LNCaP clone FGC (cell line): ENCODE measurements around the gene P2RX2.

Experiments
- DNase-seq: peaks from one replicate; pipeline ENCODE4 v3.0.0-alpha.2; 2011; ENCODE audit warnings: low read depth
- H3K4me3 ChIP-seq: 2 replicates; pipeline ENCODE4 v1.5.1; 2011; ENCODE audit warnings: mild to moderate bottlenecking, low read depth, low read length, control low read depth
- TF ChIP-seq, protein P1 (sequence below): IDR thresholded peaks from 2 replicates; pipeline ENCODE4 v1.5.1; 2012; ENCODE audit warnings: mild to moderate bottlenecking; ENCODE audit not compliant: control insufficient read depth, insufficient read depth; ENCODE audit errors: extremely low read depth

Gene P2RX2

DNA sequence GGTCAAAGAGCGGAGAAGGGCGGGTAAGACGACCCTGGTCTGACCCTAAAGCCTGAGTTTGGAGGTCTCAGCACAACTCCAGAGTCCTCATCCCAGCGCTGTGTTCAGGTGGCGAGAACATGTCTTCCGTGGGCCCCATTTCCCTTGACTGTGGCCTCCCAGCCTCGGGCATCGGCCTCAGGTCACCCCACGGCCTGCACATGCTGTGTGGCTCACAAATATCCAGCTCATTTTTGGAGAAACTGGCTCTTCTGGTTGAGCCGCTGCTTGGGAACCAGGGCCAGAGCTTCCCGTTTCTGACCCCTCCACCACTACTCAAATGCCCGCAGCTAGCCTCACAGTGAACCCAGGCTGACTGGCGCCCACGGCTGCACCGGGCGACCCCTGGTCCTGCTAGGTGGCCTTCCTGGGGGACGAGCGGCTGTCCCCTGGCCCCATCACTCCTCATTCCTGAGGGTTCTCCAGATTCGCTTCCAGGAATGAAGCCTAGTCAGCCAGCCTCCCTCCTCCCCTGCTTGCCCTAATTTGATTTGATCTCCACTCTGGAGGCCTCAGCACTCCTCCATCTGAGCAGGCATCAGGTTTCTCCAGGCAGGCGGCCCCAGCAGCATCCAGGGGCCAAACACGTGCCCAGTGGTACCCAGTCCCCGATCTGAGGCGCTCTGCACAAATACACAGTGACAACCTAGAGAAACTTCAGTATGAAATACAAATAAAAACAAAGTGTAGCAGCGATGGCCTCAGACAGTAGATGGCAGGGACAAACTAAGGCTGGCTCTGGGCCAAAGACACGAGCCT lies 4.7 kb downstream of the P2RX2 start:
- no peak overlapping the region for H3K4me3 ChIP-seq
- DNase-seq, result peak; percentile 66
- TF ChIP-seq, protein P1, sequence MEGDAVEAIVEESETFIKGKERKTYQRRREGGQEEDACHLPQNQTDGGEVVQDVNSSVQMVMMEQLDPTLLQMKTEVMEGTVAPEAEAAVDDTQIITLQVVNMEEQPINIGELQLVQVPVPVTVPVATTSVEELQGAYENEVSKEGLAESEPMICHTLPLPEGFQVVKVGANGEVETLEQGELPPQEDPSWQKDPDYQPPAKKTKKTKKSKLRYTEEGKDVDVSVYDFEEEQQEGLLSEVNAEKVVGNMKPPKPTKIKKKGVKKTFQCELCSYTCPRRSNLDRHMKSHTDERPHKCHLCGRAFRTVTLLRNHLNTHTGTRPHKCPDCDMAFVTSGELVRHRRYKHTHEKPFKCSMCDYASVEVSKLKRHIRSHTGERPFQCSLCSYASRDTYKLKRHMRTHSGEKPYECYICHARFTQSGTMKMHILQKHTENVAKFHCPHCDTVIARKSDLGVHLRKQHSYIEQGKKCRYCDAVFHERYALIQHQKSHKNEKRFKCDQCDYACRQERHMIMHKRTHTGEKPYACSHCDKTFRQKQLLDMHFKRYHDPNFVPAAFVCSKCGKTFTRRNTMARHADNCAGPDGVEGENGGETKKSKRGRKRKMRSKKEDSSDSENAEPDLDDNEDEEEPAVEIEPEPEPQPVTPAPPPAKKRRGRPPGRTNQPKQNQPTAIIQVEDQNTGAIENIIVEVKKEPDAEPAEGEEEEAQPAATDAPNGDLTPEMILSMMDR, result no peak

DNA sequence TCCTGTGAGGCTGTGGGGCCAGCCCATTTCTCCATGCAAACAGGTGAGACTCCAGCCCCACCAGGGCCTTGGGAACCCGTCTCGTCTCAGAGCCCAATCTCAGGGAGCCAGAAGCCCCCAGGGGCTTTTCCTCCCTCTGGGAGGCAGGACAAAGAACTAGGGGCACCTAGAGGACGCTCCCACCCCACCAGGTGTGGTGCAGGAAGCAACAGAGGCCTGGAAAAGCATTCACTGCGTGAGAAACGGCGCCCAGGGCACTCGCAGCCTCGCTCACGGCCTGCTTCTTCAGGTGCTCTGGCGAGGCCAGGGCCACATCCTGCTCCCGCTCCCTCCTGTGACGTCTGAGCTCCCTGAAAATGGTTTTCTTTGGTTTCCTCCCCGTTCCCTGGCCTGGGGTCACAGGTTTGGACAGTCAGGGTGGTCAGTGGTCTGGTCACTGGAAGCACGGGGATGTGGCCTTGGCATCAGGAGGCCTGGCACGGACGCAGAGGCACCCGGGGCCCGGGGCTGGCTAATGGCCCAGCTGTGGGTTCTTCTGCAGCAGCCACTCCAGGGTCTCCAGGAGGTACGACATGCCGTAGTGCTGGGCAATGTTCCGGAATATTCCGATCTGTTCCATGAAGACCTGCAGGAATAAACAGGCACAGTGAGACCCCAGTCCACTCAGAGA lies 5.7 kb downstream of the P2RX2 start:
- TF ChIP-seq, protein P1, result no peak
- no peak for DNase-seq
- H3K4me3 ChIP-seq, result no peak overlapping the region

DNA sequence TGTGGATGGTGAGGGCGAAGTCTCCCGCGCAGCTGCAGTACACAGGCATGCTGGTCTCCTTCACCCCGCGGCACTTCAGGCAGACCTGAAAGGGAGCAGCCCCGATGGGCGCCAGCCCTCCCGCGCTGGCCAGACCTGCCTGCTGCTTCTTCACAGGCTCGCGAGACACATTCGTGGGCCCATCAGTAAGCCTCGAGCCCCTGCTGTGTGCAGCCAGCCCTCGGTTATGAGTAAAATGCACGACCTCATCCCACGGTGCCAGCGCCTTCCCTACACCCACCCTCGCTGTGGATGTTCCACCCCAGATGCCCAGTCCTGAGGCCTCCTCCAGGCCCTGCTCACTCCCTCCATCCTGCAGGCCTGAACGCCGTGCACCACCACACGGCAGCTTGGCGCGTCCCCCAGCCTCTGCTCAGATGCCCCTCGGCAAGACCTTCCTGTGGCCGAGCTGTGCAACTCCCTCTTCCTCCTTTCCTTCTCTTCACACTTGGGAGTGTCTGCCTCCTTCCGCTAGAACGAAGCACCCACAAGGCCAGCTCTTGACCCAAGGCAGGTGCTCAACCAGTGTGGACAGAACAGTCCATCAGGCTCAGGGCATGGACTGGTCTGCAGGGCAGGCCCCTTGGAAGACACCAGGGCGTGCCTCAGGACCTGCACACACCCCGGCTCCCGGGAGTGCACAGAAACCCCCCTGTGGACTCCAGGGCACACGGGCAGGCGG lies 6.5 kb downstream of the P2RX2 start:
- TF ChIP-seq, protein P1, result no peak

DNA sequence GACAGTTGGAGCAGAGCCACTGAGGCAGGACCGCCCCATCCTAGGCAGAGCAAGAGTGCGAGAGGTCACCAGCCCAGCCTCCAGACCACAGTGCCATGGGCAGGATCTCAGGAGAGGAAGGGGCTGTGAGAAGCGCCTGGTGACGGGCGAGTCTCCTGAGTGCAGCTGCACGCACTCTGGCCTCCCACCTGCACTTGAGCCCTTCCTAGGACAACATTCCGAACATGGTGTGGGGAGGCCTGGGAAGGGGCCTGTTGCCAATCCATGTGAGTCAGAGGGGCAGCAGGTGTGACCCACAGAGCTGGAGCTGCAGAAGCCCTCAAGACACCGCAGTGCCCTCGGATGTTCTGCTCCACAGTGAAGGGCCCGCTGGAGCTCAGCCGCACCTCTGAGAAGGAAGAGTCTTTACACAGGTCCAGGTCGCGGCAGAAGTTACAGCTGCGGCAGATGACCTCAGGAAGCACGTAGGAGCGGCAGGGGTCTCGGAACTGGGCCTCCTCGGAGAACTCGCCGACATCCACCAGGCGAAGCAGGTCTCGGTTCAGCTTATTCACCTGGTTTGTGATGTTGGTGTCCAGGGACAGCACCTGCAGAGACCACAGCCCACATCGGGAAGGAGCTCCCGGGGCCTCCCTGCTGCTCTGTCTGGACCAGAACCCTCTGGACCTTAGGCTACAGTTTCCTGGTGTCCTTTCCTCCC lies 7.3 kb downstream of the P2RX2 start:
- H3K4me3 ChIP-seq, result no peak overlapping the region
- DNase-seq, result no peak
- TF ChIP-seq, protein P1, result no peak

More for the DNA sequence above, 6.5 kb downstream of the P2RX2 start:
- DNase-seq, result no peak
- no peak overlapping the region for H3K4me3 ChIP-seq

DNA sequence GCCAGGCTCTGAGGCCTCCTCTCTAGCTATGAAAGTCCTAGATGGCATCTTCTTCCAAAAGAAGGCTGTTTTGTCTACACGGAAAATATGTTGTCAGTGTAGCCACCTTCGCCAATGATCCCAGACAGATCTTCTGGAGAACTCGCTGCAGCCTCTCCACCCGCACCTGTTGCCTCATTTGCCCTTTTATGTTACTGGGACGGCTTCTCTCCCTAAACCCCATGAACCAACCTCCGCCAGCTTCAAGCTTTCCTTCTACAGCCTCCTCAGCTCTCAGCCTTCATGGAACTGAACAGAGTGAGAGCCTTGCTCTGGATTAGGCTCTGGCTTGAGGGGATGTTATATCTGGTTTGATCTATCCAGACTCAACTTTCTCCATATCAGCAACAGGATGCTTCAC lies 10.8 kb downstream of the P2RX2 start:
- DNase-seq, result no peak
- no peak overlapping the region for H3K4me3 ChIP-seq
- TF ChIP-seq, protein P1, result no peak

DNA sequence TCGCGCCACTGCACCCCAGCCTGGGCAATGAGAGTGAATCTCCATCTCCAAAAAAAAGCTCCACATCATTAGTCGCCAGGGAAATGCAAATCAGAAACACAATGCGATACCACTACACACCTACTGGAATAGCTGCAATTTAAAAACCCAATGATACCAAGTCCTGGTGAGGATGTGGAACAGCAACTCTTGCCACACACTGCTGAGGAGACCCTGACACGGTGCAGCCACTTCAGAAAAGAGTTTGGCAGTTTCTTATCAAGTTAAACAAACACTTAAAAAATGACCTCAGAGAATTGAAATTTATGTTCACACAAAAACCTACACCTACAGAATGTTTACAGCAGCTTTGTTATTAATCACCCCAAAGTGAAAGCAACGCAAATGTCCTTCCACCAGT lies 12.1 kb downstream of the P2RX2 start:
- H3K4me3 ChIP-seq, result no peak overlapping the region
- DNase-seq, result no peak
- TF ChIP-seq, protein P1, result no peak
